ENCODE data around the gene ATP5F1C. TPM values are rescaled to one million over a fixed set of nuclear protein-coding genes. Genes with fewer than 3 reads are reported as not detected.

The ATP5F1C gene
- total RNA-seq, 1 experiment from 2014 or later, result 284 TPM

DNA sequence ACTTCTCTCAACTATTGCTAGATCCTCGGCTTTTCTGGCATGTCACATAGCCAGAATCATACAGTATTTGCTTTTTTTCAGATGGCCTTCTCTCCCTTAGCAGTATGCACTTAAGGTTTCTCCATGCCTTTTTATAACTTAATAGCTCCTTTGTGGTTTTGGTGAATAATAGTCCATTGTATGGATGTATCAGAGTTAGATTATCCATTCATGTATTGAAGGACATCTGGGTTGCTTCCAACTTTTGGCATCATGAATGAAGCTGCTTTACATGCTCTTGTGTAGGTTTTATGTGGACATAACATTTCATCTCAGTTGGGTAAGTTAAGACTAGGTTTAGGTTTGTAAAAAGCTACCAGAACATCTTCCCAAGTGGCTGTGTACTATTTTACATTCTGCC lies 4.6 kb downstream of the ATP5F1C start:
- H3K9me2 ChIP-seq (ENCODE audit: insufficient read depth), result no peaks in the 10 kb centered on the region
- no peak overlapping the region for H3K4me3 ChIP-seq
- ChIA-PET CTCF (no interaction called here), POLR2A (ENCODE audit: unreplicated experiment) (interaction anchor here (0.6 kb wide), 1 partner anchor 252 kb away, joined by 3 read pairs; no protein-coding TSS in a partner anchor)
- no peak overlapping the region for H3K4me2 ChIP-seq
- no TSS peak for BruUV-seq (replicated peaks)
- H4K20me1 ChIP-seq (ENCODE audit: insufficient read depth), result peaks cover 30% of the 10 kb centered on the region
- no peak overlapping the region for H2AFZ ChIP-seq
- no peak overlapping the region for H3K27ac ChIP-seq
- peaks cover 79% of the 10 kb centered on the region for H3K79me2 ChIP-seq (ENCODE audit: low read depth)
- no peak for TF ChIP-seq EZH2 (IDR thresholded peaks at IDR 0.05; ENCODE audit: low read depth)
- TF ChIP-seq, protein P1, sequence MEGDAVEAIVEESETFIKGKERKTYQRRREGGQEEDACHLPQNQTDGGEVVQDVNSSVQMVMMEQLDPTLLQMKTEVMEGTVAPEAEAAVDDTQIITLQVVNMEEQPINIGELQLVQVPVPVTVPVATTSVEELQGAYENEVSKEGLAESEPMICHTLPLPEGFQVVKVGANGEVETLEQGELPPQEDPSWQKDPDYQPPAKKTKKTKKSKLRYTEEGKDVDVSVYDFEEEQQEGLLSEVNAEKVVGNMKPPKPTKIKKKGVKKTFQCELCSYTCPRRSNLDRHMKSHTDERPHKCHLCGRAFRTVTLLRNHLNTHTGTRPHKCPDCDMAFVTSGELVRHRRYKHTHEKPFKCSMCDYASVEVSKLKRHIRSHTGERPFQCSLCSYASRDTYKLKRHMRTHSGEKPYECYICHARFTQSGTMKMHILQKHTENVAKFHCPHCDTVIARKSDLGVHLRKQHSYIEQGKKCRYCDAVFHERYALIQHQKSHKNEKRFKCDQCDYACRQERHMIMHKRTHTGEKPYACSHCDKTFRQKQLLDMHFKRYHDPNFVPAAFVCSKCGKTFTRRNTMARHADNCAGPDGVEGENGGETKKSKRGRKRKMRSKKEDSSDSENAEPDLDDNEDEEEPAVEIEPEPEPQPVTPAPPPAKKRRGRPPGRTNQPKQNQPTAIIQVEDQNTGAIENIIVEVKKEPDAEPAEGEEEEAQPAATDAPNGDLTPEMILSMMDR (conservative IDR thresholded peaks at IDR 0.05), result no peak
- peaks cover 10% of the 10 kb centered on the region for H3K4me1 ChIP-seq (replicated peaks; ENCODE audit: insufficient read depth)
- no peaks in the 10 kb centered on the region for H3F3A ChIP-seq (ENCODE audit: insufficient read depth, low read depth)
- DNase-seq, result no peak
- no peaks in the 10 kb centered on the region for H3K9me3 ChIP-seq (ENCODE audit: insufficient read depth, low read depth)
- peaks cover 9% of the 10 kb centered on the region for H3K36me3 ChIP-seq (ENCODE audit: low read depth)
- H3K27me3 ChIP-seq (ENCODE audit: insufficient read depth, low read depth), result no peaks in the 10 kb centered on the region
- intact Hi-C loops (cut with micrococcal nuclease; ENCODE audit: unreplicated experiment), result no loop called here

DNA sequence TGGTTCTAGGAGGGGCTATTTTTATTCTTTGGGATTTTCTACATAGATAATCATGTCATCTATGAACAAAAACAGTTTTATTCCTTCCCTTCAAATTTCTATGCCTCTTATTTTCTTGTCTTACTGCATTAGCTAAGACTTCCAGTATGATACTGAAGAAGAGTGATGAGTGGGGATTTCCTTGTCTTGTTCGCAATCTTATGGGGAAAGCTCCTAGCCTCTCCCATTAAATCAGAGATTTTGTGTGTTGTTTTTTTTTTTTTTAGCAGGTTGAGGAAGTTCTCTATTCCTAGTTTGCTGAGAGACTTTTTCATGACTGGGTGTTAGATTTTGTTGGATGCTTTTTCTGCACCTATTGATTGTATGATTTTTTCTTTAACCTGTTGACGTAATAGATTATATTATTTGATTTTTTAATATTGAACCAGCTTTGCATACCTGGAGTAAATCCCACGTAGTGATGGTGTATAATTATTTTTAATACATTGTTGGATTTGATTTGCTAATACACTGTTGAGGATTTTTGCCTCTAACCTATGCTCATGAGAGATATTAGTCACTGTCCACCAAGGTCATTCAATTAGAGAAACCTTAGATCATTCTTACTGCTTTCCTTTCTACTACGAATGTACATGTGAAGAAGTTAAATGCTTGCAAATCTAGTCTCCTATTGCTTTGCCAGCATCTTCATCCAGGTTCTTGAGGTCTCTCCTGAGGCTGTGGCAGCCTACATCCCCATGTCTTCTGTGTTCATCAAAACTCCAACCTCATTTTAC lies 6.5 kb downstream of the ATP5F1C start:
- DNase-seq, result no peak
- Histone ChIP-seq H3K79me2 (ENCODE audit: low read depth) (peaks cover 61% of the 10 kb centered on the region), H3K4me3 (no peak overlapping the region), H3K9me2 (ENCODE audit: insufficient read depth) (no peaks in the 10 kb centered on the region), H4K20me1 (ENCODE audit: insufficient read depth) (peaks cover 30% of the 10 kb centered on the region), H3K36me3 (ENCODE audit: low read depth) (peaks cover 12% of the 10 kb centered on the region), H3K9me3 (ENCODE audit: insufficient read depth, low read depth) (no peaks in the 10 kb centered on the region), H3K4me2 (no peak overlapping the region), H3K27me3 (ENCODE audit: insufficient read depth, low read depth) (no peaks in the 10 kb centered on the region), H3K4me1 (replicated peaks; ENCODE audit: insufficient read depth) (peaks cover 7% of the 10 kb centered on the region), H3K27ac (no peak overlapping the region), H2AFZ (no peak overlapping the region), H3F3A (ENCODE audit: insufficient read depth, low read depth) (no peaks in the 10 kb centered on the region)
- TF ChIP-seq, protein P1 (conservative IDR thresholded peaks at IDR 0.05), result no peak
- TF ChIP-seq EZH2 (IDR thresholded peaks at IDR 0.05; ENCODE audit: low read depth), result no peak
- intact Hi-C loops (cut with micrococcal nuclease; ENCODE audit: unreplicated experiment), result no loop called here
- ChIA-PET POLR2A (ENCODE audit: unreplicated experiment) (no interaction called here), CTCF (no interaction called here)
- BruUV-seq (replicated peaks), result no TSS peak

DNA sequence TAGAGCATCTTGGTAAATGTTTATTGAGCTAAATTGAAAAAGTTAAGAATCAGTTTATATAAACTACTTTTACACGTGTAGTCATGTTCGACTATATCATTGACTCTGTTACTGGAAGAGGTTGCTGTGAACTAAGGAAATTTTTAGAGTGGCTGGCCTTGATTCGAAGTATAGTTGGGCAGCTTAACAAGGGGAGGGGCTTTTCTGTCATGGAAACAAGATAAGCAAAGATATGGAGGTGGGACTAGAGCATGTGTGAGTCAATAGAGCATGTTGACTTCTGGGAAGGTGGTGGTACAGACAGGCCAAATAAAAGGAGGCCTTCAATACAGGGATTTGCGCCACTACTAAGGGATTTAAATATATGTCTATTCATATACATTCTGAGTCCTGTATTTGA lies 7.6 kb downstream of the ATP5F1C start:
- no peaks in the 10 kb centered on the region for H3K9me2 ChIP-seq (ENCODE audit: insufficient read depth)
- ChIA-PET CTCF (interaction anchor here (0.7 kb wide), 1 partner anchor 1808 kb away, joined by 4 read pairs; no protein-coding TSS in a partner anchor), POLR2A (ENCODE audit: unreplicated experiment) (no interaction called here)
- DNase-seq, result no peak
- no peaks in the 10 kb centered on the region for H3K9me3 ChIP-seq (ENCODE audit: insufficient read depth, low read depth)
- no peaks in the 10 kb centered on the region for H3K27me3 ChIP-seq (ENCODE audit: insufficient read depth, low read depth)
- TF ChIP-seq, protein P1 (conservative IDR thresholded peaks at IDR 0.05), result no peak
- no peak for TF ChIP-seq EZH2 (IDR thresholded peaks at IDR 0.05; ENCODE audit: low read depth)
- H2AFZ ChIP-seq, result no peak overlapping the region
- H3K4me1 ChIP-seq (replicated peaks; ENCODE audit: insufficient read depth), result no peaks in the 10 kb centered on the region
- no TSS peak for BruUV-seq (replicated peaks)
- intact Hi-C loops (cut with micrococcal nuclease; ENCODE audit: unreplicated experiment), result no loop called here
- H4K20me1 ChIP-seq (ENCODE audit: insufficient read depth), result peaks cover 25% of the 10 kb centered on the region
- peaks cover 15% of the 10 kb centered on the region for H3K36me3 ChIP-seq (ENCODE audit: low read depth)
- no peak overlapping the region for H3K27ac ChIP-seq
- H3F3A ChIP-seq (ENCODE audit: insufficient read depth, low read depth), result no peaks in the 10 kb centered on the region
- H3K4me2 ChIP-seq, result no peak overlapping the region
- no peak overlapping the region for H3K4me3 ChIP-seq
- H3K79me2 ChIP-seq (ENCODE audit: low read depth), result peaks cover 50% of the 10 kb centered on the region
